GM21619 (cell line): Measurements from ENCODE around the gene UBR2.
"Not testable (repeated sequence)": the region's sequence is repeated elsewhere in the genome, so short reads cannot be mapped to it uniquely, and the experiment has no call there.

Experiments
- ATAC-seq: cut with Tn5 transposase; IDR thresholded peaks from one replicate; pipeline ENCODE4 v1.9.1; 2021; ENCODE audit not compliant: unreplicated experiment

The UBR2 gene

DNA sequence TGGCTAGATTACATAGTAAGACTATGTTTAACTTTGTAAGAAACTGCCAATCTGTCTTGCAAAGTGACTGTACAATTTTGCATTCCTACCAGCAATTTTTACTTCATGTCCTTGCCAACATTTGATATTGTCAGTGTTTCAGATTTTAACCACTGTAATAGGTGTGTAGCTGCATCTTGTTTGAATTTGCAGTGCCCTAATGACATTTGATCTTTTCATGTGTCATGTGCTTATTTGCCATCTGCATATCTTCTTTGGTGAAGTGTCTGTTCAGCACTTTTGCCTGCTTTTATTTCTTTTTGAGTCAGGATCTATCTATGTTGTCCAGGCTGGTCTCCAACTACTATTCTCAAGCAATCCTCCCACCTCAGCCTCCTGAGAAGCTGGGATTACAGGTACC lies 161.0 kb downstream of the UBR2 start:
- ATAC-seq = no peak

DNA sequence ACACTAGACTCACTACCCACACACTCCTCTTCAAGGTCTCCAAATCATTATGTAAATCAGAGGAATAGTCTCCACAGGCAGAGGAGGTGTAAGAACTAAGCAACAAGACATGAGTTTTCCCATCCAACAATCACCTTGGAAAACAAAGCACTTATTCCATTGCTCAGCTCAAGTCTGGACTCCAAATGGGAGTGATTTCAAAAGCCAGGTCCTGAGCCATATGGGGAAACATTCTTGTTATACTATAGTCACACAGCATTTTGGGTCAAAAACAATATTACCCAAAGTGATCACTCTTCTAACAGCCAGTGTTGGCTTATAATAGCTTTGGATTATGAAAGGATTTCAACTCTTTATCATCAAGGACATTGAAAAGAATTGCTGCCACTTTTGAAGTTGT lies 162.2 kb downstream of the UBR2 start:
- ATAC-seq = no peak

DNA sequence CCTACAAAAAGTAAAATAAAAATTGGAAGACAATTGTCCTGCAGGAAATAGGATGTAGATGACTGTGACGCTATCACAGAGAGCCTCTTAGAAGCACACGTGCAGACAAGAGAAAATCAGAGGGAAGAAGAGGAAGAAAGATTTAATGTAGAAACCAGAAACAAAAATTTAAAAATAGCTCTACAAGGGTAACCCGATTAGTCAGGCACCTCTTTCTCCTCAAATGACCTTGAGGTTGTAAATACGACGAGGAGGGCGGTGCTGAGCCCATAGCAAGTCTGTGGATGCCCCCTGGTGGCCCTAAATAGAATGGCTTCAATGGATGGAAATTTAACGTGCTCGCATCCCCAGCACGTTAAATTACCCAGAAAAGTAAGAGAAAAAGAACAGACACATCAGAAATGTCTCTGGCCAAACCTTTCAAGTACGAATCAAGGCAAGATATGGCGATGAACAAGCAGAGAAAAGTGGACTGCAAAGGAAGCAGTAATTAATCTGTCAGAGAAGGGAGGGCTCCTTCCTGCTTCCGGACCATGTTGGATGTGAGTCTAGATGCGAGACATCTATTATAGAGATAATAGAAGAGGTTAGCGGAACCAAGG lies 162.8 kb downstream of the UBR2 start:
- ATAC-seq = peak; percentile 88

DNA sequence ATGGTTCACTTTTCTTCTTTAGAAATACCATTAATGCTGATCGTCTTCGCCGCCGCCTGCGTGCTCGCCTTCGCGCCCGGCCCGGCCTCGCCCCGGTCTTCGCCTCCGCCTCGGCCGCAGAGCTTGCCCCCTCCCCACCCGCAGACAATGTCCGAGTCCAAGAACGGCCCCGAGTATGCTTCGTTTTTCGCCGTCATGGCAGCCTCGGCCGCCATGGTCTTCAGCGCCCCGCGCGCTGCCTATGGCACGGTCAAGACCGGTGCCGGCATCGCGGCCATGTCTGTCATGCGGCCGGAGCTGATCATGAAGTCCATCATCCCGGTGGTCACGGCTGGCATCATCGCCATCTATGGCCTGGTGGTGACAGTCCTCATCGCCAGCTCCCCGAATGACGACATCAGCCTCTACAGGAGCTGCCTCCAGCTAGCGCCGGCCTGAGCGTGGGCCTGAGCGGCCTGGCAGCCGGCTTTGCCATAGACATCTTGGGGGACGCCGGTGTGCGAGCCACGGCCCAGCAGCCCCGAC lies 163.3 kb downstream of the UBR2 start:
- no peak for ATAC-seq

DNA sequence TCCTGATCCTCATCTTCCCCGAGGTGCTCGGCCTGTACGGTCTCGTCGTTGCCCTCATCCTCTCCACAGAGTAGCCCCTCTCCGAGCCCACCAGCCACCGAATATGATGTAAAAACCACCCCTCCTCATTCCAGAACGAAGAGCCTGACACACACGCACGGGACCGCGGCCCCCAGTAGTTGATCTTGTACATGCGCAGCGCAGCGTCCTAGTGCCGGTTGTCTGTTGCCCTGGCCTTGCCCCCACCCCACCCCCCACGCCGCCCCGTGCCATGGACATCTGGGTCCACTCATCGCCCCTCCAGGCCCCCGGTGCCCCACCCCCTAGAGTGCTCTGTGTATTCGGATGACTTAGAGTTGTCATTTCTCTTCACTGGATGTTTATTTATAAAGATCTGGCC lies 163.8 kb downstream of the UBR2 start:
- no peak for ATAC-seq

DNA sequence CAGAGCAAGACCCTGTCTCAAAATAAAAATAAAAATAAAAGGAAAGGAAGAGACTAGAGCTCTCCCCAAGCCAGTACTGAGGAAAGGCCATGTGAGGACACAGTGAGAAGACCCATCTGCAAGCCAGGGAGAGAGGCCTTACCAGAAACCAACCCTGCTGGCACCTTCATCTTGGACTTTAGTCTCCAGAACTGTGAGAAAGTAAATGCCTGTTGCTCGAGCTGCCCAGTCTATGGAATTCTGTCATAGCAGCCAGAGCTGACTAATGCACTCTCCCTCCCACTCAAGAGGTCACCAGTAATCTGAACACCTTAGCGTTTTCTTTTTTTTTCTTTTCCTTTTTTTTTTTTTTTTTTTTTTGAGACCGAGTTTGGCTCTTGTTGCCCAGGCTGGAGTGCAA lies 165.9 kb downstream of the UBR2 start:
- ATAC-seq = no peak

DNA sequence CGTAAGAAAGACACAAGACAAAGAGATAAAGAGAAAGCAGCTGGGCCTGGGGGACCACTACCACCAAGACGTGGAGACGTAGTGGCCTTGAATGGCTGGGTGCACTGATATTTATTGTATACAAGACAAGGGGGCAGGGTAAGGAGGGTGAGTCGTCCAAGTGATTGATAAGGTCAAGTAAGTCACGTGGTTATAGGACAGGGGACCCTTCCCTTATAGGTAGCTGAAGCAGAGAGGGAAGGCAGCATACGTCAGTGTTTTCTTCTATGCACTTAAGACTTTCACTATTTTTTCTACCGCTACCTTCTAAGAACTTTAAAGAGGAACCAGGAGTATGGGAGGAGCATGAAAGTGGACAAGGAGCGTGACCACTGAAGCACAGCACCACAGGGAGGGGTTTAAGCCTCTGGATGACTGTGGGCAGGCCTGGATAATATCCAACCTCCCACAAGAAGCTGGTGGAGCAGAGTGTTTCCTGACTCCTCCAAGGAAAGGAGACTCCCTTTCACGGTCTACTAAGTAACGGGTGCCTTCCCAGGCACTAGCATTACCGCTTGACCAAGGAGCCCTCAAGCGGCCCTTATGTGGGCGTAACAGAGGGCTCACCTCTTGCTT lies 170.1 kb downstream of the UBR2 start:
- ATAC-seq = not testable (repeated sequence)

DNA sequence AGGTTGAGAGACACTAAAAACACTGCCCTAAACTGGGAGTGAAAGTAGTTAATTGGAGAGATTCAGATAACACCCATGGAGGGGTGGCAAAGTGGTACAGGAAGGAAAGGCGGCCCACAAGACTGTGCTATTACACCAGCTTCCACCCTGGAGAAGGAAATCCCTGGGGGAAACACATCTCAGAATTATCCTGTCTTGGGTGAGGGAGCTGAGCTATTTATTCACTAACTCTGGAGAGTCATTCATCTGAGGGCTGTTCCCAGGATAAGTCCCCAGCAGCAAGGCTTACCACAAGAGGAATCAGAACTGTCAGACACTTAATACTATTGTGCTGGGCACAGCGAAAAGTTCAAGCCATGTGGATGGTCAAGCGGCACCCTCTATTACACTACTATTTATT lies 172.1 kb downstream of the UBR2 start:
- ATAC-seq = no peak

DNA sequence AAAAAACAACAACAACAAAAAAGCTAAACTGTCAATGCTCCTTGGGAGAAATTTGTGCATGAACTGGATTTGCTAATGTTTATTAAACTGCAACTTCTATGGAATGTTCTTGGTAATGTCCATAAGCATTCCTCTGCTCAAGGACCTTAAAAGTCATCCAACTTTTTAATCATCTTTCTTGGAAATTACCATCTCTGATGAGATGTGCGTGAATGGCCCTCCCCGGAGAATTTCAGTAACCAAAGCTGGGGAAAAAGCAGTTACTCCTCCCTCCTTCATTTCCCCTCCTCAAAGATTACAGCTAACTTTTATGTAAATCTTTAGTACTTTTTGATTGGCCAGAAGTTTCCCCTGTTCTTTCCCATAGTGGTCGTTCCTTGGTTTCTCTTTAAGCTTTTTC lies 176.9 kb downstream of the UBR2 start:
- ATAC-seq = no peak

DNA sequence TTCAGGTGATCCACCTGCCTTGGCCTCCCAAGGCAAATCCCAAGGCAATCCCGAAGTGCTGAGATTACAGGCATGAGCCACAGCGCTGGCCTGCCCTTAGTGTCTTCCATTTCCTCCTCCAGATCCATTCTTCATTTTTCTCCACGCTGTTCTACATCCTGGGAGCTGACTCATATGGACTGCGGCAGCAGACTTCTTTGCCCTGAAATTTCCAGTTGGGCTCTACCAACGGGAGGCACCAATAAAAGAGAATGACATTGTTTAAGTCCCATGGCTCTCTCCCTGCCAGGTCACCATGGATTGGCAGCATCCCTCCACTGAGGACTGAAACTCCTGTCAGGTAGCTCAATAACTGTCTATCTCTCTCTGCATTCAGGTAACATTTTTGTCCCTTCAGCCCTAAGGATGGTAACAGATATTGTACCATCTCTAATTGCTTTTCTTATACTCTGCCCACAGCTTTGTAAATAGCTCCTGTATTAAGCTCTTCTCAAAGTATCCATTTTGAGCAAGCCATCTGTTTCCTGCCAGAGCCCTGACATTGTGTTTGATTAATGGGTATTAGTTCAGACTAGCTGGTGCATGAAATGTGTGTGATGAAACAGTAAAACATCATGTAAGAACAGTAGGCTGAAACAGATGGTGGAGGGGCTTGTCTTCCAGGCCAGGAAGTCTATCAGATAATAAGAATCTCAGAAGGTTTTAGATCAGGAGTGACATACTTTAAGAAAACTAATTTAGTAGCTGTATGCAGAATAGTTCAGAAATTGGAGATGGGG lies 178.5 kb downstream of the UBR2 start:
- no peak for ATAC-seq
